Epithelial cell of proximal tubule (primary cell): ENCODE results near the gene AMOTL2. TPM values are rescaled to one million over a fixed set of nuclear protein-coding genes. Genes with fewer than 3 reads are reported as not detected.

Experiments used
- DNase-seq: peaks from one replicate; pipeline ENCODE4 v3.0.0-alpha.2; 2011; ENCODE audit warnings: low read depth
- H3K4me3 ChIP-seq: 2 replicates; pipeline ENCODE4 v1.5.1; 2011; ENCODE audit warnings: low read depth, mild to moderate bottlenecking, low read length
- total RNA-seq: library from RNA; depleted of rRNA; stranded (reverse); fragments of >200 nt; gene quantifications from 2 replicates; pipeline ENCODE4 v1.2.3, GENCODE V29; 2015
- TF ChIP-seq, protein P1 (sequence below): conservative IDR thresholded peaks from 2 replicates; pipeline ENCODE4 v1.5.1; 2012; ENCODE audit warnings: low read depth, mild to moderate bottlenecking, low read length

The AMOTL2 gene
- total RNA-seq, 1 donor from 2014 or later, result 98.7 TPM

DNA sequence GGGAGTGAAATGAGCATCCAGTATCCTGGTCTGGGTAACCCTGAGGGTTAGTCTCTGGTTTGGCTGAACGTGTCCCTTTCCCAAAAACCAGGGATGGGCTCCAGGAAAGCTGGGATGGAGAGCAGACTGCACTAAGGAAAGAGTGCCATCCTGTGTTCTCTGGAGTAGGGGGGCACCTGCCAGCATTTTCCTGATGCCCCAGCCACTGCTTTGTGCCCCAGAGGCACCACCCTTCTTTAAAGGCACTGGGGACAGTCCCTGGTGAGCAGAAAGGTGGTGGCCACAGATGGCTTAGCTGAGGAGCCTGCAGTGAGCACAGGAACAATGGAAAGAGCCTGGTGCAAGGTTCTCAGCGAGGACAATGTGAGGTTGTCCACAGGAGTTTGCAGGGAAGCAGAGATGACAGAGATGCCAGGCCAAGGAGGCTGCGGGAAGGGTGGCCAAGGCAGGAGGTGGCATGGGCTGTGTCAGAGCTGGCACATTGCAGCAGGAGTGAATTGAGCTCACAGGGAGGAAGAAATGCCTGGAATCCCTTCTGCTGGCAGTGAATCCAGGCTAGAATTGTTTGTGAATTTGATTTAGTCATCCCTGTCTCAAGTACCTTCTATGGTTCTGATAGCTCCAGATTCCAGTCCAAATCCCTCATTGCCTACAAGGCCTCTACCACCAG, 39.9 kb downstream of the AMOTL2 start:
- TF ChIP-seq, protein P1, sequence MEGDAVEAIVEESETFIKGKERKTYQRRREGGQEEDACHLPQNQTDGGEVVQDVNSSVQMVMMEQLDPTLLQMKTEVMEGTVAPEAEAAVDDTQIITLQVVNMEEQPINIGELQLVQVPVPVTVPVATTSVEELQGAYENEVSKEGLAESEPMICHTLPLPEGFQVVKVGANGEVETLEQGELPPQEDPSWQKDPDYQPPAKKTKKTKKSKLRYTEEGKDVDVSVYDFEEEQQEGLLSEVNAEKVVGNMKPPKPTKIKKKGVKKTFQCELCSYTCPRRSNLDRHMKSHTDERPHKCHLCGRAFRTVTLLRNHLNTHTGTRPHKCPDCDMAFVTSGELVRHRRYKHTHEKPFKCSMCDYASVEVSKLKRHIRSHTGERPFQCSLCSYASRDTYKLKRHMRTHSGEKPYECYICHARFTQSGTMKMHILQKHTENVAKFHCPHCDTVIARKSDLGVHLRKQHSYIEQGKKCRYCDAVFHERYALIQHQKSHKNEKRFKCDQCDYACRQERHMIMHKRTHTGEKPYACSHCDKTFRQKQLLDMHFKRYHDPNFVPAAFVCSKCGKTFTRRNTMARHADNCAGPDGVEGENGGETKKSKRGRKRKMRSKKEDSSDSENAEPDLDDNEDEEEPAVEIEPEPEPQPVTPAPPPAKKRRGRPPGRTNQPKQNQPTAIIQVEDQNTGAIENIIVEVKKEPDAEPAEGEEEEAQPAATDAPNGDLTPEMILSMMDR, result no peak
- no peak overlapping the region for H3K4me3 ChIP-seq
- DNase-seq, result no peak

GRCh38 chr3:134333522-134334181, 40.6 kb downstream of the AMOTL2 start:
- DNase-seq, result no peak
- TF ChIP-seq, protein P1, result no peak
- no peak overlapping the region for H3K4me3 ChIP-seq

GRCh38 chr3:134332344-134332743, 41.9 kb downstream of the AMOTL2 start:
- H3K4me3 ChIP-seq, result no peak overlapping the region
- TF ChIP-seq, protein P1, result no peak
- DNase-seq, result no peak

DNA sequence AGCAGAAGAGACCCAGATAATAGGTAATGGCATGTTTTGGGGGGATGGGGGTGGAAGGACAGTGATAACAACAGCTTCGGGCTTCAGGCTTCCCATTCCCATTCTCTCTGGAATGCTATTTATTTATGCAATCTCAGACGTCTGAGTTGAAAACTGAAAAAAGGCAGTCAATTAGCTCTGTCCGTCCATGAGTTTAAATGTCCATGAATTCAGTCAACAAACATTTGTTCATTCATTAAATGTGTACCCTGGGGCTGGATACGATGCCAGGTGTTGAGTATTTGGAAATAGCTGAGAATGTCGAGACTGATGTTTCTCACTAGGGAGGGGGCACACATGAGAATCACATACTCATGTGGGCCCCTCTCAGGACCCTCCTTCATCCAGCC, 42.4 kb downstream of the AMOTL2 start:
- TF ChIP-seq, protein P1, result no peak
- no peak overlapping the region for H3K4me3 ChIP-seq
- DNase-seq, result no peak

DNA sequence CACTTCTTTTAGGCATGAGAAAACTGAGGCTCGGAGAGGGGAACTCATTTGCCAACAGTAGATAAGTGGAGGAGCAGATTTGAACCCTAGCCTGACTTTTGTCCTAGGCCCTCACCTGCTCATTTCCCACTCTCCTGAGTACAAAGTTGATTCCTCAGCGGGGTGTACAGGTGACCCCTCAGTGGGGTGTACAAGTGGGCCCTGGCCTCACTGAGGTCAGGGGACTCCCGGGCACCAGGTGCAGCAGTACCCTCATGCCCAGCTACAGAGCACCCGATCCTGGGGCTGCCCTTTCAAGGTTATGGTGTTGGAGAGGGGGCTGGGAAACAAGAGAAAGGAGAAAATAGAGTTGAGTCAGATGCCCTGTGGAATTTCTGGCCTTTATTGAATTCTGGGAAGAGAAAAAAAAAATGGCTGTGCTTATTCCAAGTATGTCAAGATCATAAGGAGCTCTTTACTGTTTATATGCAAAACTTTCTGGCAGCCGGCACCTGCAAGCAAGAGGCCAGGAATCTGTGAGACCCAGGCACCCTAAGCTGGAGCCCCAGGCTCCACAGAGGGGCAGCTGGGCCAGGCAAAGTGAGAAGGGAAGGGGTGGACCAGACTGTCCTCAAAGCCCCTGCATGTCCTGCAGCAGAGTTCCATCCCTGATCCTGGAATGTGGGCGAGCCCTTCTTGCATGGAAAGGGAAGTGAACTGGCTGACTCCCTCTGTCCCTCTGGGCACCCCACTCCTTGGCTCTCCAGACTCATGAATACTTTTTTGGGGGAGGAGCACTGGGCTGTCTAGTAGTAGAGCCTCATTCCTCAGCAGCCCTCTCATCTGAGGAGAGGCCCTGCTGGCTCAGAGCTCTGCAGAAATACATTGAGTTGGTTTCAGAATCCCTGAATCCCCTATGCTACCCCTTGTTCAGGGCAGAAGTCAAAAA, 43.1 kb downstream of the AMOTL2 start:
- DNase-seq, result no peak

GRCh38 chr3:134328846-134329245, 45.4 kb downstream of the AMOTL2 start:
- no peak for DNase-seq
- H3K4me3 ChIP-seq, result no peak overlapping the region
- TF ChIP-seq, protein P1, result no peak

More for the DNA sequence above, 43.1 kb downstream of the AMOTL2 start:
- no peak overlapping the region for H3K4me3 ChIP-seq
- TF ChIP-seq, protein P1, result no peak
